Breast epithelium (tissue), 4 donors: ENCODE measurements around the gene OR1J1. TPM values are rescaled to one million over a fixed set of nuclear protein-coding genes. Genes with fewer than 3 reads are reported as not detected.

Experiments
- DNase-seq, 2 donors: peaks; one replicate each; pipeline ENCODE4 v3.0.0-alpha.2; 2019; ENCODE audit warnings: low spot score in 2 of 2
- H3K27ac ChIP-seq, 2 donors: fragments of 200-600 bp; sonication (generic) in 1 of 2; one replicate each; pipeline ENCODE4 v1.5.1; 2016 to 2019; ENCODE audit warnings: mild to moderate bottlenecking in 1 of 2
- H3K27me3 ChIP-seq, 2 donors: fragments of 200-600 bp; sonication (generic) in 1 of 2; one replicate each; pipeline versions ENCODE4 v1.5.1 to v1.6.0; 2017 to 2019; ENCODE audit warnings: control low read depth in 1 of 2, mild to moderate bottlenecking in 1 of 2
- H3K36me3 ChIP-seq: fragments of 200-600 bp; one replicate; pipeline ENCODE4 v1.5.1; 2019
- H3K4me1 ChIP-seq, 2 donors: fragments of 200-600 bp; sonication (generic); one replicate each; pipeline ENCODE4 v1.5.1; 2016 to 2019; ENCODE audit warnings: control low read depth in 1 of 2
- H3K4me3 ChIP-seq, 3 donors: fragments of 200-600 bp; sonication (generic); 1 replicate in 2 of 3; 2 replicates in 1 of 3; pipeline ENCODE4 v1.5.1; 2016 to 2019; ENCODE audit warnings: mild to moderate bottlenecking in 3 of 3, moderate library complexity in 2 of 3
- H3K9me3 ChIP-seq, 2 donors: fragments of 200-600 bp; sonication (generic) in 1 of 2; one replicate each; pipeline ENCODE4 v1.5.1; 2016 to 2019; ENCODE audit warnings: control low read depth in 1 of 2
- POLR2A ChIP-seq: fragments of 450-650 bp; IDR thresholded peaks from one replicate; pipeline ENCODE4 v1.6.1; 2016; ENCODE audit warnings: antibody characterized with exemption, mild to moderate bottlenecking, moderate library complexity
- POLR2AphosphoS5 ChIP-seq, 3 donors: sonication (generic); formaldehyde crosslinking; IDR thresholded peaks; one replicate each; pipeline ENCODE4 v1.6.1; 2017; ENCODE audit warnings: antibody characterized with exemption in 3 of 3
- intact Hi-C: fragments of 100-400 bp; cut with DNase I; formaldehyde crosslinking; loops from one replicate; pipeline ENCODE4 v1.15.1; 2023; ENCODE audit warnings: low total_unique reads
- total RNA-seq, 3 donors: library from RNA; depleted of rRNA; stranded (reverse); fragments of >200 nt; gene quantifications; one replicate each; pipeline ENCODE4 v1.1.0, GENCODE V29; 2016
- TF ChIP-seq, protein P1 (sequence below), 3 donors: fragments of 450-650 bp; IDR thresholded peaks; one replicate each; pipeline ENCODE4 v1.5.1; 2016 to 2017; ENCODE audit warnings: antibody characterized with exemption in 3 of 3, mild to moderate bottlenecking in 3 of 3, moderate library complexity in 3 of 3

The OR1J1 gene
- total RNA-seq, 3 donors from 2014 or later = not detected

DNA sequence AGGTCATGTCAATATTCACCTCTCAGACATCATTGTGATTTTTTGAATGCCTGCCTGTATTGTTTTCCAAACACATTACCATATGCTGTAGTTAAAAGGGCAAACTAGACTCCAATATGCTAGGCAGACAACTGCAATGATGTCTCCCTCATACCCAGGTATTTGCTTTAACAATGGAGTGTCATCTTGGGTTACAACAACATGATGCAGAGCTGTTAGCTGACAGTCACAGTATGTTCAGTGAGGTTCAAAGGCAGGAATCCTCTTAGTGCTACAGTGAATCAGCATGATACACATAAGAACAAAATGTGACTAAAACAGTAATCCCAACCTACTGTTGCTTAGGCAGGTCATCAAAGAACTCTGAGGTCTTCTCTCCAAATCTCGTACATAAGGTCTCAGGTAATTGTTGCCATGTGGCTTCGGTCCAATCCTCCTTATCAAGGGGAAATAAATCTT, 24.0 kb downstream of the OR1J1 start:
- TF ChIP-seq, protein P1, sequence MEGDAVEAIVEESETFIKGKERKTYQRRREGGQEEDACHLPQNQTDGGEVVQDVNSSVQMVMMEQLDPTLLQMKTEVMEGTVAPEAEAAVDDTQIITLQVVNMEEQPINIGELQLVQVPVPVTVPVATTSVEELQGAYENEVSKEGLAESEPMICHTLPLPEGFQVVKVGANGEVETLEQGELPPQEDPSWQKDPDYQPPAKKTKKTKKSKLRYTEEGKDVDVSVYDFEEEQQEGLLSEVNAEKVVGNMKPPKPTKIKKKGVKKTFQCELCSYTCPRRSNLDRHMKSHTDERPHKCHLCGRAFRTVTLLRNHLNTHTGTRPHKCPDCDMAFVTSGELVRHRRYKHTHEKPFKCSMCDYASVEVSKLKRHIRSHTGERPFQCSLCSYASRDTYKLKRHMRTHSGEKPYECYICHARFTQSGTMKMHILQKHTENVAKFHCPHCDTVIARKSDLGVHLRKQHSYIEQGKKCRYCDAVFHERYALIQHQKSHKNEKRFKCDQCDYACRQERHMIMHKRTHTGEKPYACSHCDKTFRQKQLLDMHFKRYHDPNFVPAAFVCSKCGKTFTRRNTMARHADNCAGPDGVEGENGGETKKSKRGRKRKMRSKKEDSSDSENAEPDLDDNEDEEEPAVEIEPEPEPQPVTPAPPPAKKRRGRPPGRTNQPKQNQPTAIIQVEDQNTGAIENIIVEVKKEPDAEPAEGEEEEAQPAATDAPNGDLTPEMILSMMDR (IDR thresholded peaks at IDR 0.05) = no peak
- TF ChIP-seq POLR2AphosphoS5 (IDR thresholded peaks at IDR 0.05) (no peak), POLR2A (no peak)
- no peak for DNase-seq
- no peak overlapping the region for H3K4me3 ChIP-seq
- no peaks in the 10 kb centered on the region for H3K4me1 ChIP-seq
- intact Hi-C loops = no loop called here
- no peaks in the 10 kb centered on the region for H3K9me3 ChIP-seq
- no peaks in the 10 kb centered on the region for H3K27me3 ChIP-seq
- no peak overlapping the region for H3K27ac ChIP-seq
- no peaks in the 10 kb centered on the region for H3K36me3 ChIP-seq

DNA sequence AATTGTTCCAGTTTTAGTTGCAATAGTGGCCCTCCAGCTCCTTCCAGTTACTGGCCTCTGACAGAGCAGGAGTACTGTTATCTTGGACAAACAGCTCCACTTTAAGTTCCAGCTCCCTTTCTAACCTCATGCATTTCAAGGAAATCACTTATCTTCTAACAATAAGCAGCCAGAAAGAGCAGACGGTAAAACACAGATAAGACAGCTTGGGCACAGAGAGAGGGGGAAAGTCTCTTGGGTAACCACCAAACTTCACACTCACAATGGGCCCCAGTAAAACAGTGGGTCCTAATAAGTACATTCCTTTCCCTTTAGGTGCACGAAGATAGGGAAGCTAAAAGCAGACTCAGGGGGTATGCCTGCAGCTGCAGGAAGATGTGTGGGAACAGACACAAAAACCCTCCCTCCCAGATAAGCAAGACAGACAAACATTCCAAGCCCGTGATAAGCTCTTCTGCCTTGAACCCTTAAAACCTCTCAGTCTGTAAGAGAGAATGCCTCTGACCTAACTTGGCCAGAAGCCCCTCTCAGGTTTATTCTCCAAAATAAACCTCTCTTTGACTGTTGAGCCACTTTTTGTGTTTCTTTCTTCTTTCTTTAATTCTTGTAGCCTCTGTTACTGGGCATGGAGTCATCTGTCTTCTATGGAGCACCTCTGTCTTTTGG, 30.8 kb downstream of the OR1J1 start:
- H3K9me3 ChIP-seq = peaks cover 0 to 6% of the 10 kb centered on the region in 2 donors
- no peak overlapping the region for H3K27ac ChIP-seq
- no peak for DNase-seq
- intact Hi-C loops = no loop called here
- no peaks in the 10 kb centered on the region for H3K27me3 ChIP-seq
- no peaks in the 10 kb centered on the region for H3K36me3 ChIP-seq
- no peak overlapping the region for H3K4me3 ChIP-seq
- no peaks in the 10 kb centered on the region for H3K4me1 ChIP-seq
- TF ChIP-seq POLR2AphosphoS5 (IDR thresholded peaks at IDR 0.05) (no peak), POLR2A (no peak)
- TF ChIP-seq, protein P1 (IDR thresholded peaks at IDR 0.05) = no peak

DNA sequence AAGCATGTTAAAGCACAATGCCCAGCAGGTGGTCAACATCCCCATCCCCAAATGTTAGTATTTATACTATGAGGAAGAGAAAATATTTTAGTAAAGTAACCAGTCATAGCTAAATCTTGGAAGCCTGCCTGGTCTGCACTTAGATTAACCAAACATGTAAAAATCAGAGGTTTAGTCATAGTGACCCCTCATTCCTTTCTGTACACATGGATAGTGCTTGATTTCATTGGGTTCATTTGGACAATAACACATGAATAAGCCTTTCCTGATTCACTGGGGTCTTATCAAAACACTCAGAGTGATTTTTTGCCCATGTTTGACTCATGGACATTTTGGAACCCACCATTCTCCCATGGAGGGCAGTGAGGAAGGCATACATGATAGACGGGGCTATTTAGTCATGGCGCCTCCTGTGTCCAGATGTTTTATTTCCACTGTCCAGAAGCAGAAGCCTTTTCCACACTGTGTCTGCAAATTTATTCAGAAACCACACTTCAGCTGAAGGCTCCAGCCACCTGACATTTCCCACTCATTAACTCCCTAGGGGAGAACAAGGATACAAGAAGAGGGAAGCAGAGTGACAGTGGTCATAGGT, 32.5 kb downstream of the OR1J1 start:
- peaks cover 0 to 6% of the 10 kb centered on the region in 2 donors for H3K9me3 ChIP-seq
- no peak overlapping the region for H3K4me3 ChIP-seq
- H3K27me3 ChIP-seq = no peaks in the 10 kb centered on the region
- no peaks in the 10 kb centered on the region for H3K4me1 ChIP-seq
- H3K27ac ChIP-seq = no peak overlapping the region
- DNase-seq = no peak
- no peaks in the 10 kb centered on the region for H3K36me3 ChIP-seq
- intact Hi-C loops = no loop called here
- TF ChIP-seq, protein P1 (IDR thresholded peaks at IDR 0.05) = no peak
- TF ChIP-seq POLR2AphosphoS5 (IDR thresholded peaks at IDR 0.05) = no peak

DNA sequence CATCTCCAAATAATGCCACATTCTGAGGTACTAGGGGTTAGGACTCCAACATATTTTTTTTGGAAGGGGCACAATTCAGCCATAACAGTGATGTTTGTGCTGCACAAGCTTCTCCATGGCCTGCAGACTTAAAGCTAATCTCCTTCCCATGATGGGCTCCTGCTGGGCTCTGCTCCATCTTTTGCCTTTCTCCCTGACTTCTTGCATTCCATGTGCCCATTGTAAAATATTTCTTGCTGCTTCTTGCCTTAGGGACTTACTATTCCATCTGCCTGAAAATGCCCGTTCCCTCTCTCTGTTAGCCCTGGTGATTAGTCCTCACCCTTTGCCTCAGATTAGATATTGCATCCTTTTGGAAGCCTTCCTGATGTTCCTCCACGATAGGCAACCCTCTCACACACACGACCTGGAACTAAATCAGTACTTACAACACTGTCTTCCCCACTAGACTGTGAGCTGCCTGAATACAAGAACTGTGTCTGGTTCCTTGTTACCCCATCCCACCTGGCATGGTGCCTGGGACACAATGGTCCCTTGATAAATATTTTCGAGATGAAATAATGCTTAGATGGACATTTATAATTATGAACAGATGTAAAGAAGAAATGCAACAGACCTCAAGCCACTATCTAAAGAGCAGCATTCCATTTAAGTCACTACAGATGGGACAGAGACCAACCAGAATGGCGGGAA, 33.5 kb downstream of the OR1J1 start:
- DNase-seq = no peak
- Histone ChIP-seq H3K27ac (no peak overlapping the region), H3K4me3 (no peak overlapping the region), H3K9me3 (peaks cover 0 to 6% of the 10 kb centered on the region in 2 donors), H3K27me3 (no peaks in the 10 kb centered on the region), H3K4me1 (no peaks in the 10 kb centered on the region), H3K36me3 (no peaks in the 10 kb centered on the region)
- TF ChIP-seq, protein P1 (IDR thresholded peaks at IDR 0.05) = no peak
- TF ChIP-seq POLR2A (no peak), POLR2AphosphoS5 (IDR thresholded peaks at IDR 0.05) (no peak)
- intact Hi-C loops = no loop called here

DNA sequence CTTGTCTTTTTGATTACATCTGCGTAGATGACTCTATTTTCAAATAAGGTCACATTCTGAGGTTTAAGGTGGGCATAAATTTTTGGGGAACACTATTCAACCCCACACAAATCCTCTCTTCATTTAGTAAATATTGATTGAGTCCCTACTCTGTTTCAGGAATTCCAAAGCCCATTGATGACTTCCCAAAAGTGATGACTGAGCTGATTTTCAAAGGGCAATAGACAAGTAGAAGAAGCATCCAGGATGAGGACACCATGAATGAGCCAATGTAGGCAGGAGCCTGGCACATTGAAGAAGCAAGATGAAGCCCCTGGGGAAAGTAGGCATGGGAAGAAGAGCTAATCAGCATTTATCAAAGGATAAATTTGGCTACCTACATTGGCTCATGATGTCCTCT, 35.2 kb downstream of the OR1J1 start:
- intact Hi-C loops = no loop called here
- TF ChIP-seq, protein P1 (IDR thresholded peaks at IDR 0.05) = no peak
- no peak for TF ChIP-seq POLR2A
- TF ChIP-seq POLR2AphosphoS5 (IDR thresholded peaks at IDR 0.05) = no peak
- peaks cover 0 to 6% of the 10 kb centered on the region in 2 donors for H3K9me3 ChIP-seq
- DNase-seq = no peak
- H3K27me3 ChIP-seq = no peaks in the 10 kb centered on the region
- H3K4me3 ChIP-seq = no peak overlapping the region
- no peak overlapping the region for H3K27ac ChIP-seq
- no peaks in the 10 kb centered on the region for H3K36me3 ChIP-seq
- no peaks in the 10 kb centered on the region for H3K4me1 ChIP-seq
